ENCODE measurements around the gene TMEM239. TPM values are rescaled to one million over a fixed set of nuclear protein-coding genes. Genes with fewer than 3 reads are reported as not detected.

Gene TMEM239
- total and polyA plus RNA-seq, 4 donors, result not detected

DNA sequence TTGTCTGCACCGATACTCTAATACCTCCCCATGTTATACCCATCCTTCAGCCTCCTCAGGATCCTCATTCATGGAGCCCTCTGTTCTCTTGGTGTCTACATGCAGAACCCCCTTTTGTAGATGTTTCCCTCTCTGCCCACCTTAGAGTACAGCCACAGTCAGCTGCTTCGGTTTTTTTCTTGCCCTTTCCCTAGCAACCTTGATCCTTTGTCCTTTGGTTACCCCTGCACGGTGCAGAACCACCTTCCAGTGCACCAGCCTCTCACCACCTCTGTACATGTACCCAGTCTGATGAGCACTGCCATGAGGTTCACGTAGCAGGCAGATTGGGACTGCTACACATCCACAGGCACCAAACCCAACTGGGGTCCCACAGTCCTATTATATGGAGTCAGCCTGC is 31.6 kb downstream of the TMEM239 start:
- 93% methylated on average over 4 of the region's 4 CpGs for WGBS

More for the DNA sequence above, 31.6 kb downstream of the TMEM239 start:
- Histone ChIP-seq H3K27me3 (ENCODE audit: control insufficient read depth in 4 of 4, insufficient read depth in 4 of 4, low read length in 3 of 4) (no peaks in the 10 kb centered on the region), H3K4me3 (ENCODE audit: low read depth in 1 of 3, low read length in 3 of 3) (no peak overlapping the region), H3K4me1 (ENCODE audit: control insufficient read depth in 4 of 4, insufficient read depth in 4 of 4, low read length in 3 of 4) (no peaks in the 10 kb centered on the region), H3K36me3 (ENCODE audit: control insufficient read depth in 4 of 4, insufficient read depth in 3 of 4, low read depth in 1 of 4, low read length in 3 of 4) (no peaks in the 10 kb centered on the region), H3K9me3 (ENCODE audit: control insufficient read depth in 4 of 4, low read length in 3 of 4) (no peaks in the 10 kb centered on the region), H3K9ac (ENCODE audit: low read depth in 1 of 2, low read length in 2 of 2) (no peak overlapping the region), H3K27ac (ENCODE audit: low read depth in 1 of 2, low read length in 2 of 2) (no peak overlapping the region)
- no peak for DNase-seq (ENCODE audit: low spot score)
- TF ChIP-seq YY1 (IDR thresholded peaks at IDR 0.05) (no peak), ZBTB33 (IDR thresholded peaks at IDR 0.05) (no peak), GABPA (IDR thresholded peaks at IDR 0.05 in 1 of 2, conservative IDR thresholded peaks at IDR 0.05 in 1 of 2) (no peak), REST (IDR thresholded peaks at IDR 0.05) (no peak), EGR1 (IDR thresholded peaks at IDR 0.05; ENCODE audit: low read depth in 2 of 2) (no peak), JUND (IDR thresholded peaks at IDR 0.05) (no peak), SP1 (IDR thresholded peaks at IDR 0.05) (no peak), FOXA2 (IDR thresholded peaks at IDR 0.05) (no peak), RXRA (IDR thresholded peaks at IDR 0.05) (no peak), NR2F2 (IDR thresholded peaks at IDR 0.05) (no peak), HNF4A (conservative IDR thresholded peaks at IDR 0.05) (no peak), TAF1 (conservative IDR thresholded peaks at IDR 0.05) (no peak), HNF4G (IDR thresholded peaks at IDR 0.05) (no peak), FOXA1 (IDR thresholded peaks at IDR 0.05) (no peak), RAD21 (IDR thresholded peaks at IDR 0.05) (no peak)
- TF ChIP-seq, protein P1, sequence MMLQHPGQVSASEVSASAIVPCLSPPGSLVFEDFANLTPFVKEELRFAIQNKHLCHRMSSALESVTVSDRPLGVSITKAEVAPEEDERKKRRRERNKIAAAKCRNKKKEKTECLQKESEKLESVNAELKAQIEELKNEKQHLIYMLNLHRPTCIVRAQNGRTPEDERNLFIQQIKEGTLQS (IDR thresholded peaks at IDR 0.05), result no peak
- TF ChIP-seq, protein P2, sequence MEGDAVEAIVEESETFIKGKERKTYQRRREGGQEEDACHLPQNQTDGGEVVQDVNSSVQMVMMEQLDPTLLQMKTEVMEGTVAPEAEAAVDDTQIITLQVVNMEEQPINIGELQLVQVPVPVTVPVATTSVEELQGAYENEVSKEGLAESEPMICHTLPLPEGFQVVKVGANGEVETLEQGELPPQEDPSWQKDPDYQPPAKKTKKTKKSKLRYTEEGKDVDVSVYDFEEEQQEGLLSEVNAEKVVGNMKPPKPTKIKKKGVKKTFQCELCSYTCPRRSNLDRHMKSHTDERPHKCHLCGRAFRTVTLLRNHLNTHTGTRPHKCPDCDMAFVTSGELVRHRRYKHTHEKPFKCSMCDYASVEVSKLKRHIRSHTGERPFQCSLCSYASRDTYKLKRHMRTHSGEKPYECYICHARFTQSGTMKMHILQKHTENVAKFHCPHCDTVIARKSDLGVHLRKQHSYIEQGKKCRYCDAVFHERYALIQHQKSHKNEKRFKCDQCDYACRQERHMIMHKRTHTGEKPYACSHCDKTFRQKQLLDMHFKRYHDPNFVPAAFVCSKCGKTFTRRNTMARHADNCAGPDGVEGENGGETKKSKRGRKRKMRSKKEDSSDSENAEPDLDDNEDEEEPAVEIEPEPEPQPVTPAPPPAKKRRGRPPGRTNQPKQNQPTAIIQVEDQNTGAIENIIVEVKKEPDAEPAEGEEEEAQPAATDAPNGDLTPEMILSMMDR (IDR thresholded peaks at IDR 0.05; ENCODE audit: low read depth, low read length, missing input control), result no peak
- TF ChIP-seq, protein P3, sequence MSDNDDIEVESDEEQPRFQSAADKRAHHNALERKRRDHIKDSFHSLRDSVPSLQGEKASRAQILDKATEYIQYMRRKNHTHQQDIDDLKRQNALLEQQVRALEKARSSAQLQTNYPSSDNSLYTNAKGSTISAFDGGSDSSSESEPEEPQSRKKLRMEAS (IDR thresholded peaks at IDR 0.05), result no peak

Data from liver (tissue), 9 donors.